B cell (primary cell): ENCODE results near the gene ZMIZ1. TPM values are rescaled to one million over a fixed set of nuclear protein-coding genes. Genes with fewer than 3 reads are reported as not detected.

Source experiments
- ATAC-seq: fragments of 200-7000 bp; cut with Tn5 transposase; one replicate; pipeline ENCODE4 v1.10.0; 2021; ENCODE audit warnings: low read depth, mild to moderate bottlenecking, moderate number of reproducible peaks, moderate library complexity
- CTCF ChIA-PET: fragments of 350-600 bp; sonication (Branson Sonifier 250); formaldehyde crosslinking; loops from one replicate; lab custom pipeline; 2021; ENCODE audit warnings: antibody characterized with exemption, inconsistent platforms; lab: Charles Lee
- POLR2A ChIA-PET: fragments of 350-600 bp; sonication (Branson Sonifier 250); formaldehyde crosslinking; loops from one replicate; lab custom pipeline; 2021; ENCODE audit warnings: antibody characterized with exemption; lab: Charles Lee
- DNase-seq: peaks from one replicate; pipeline ENCODE4 v3.0.0; 2013
- H2AFZ ChIP-seq: 2 replicates; pipeline ENCODE4 v1.6.1; 2012; ENCODE audit warnings: mild to moderate bottlenecking, low read depth, low read length; ENCODE audit not compliant: insufficient read depth, poor library complexity, severe bottlenecking
- H3K27ac ChIP-seq, 2 donors: 1 replicate in 1 of 2; 2 replicates in 1 of 2; pipeline ENCODE4 v1.5.1; 2012 to 2013; ENCODE audit warnings: low read length in 2 of 2, mild to moderate bottlenecking in 2 of 2, moderate library complexity in 1 of 2
- H3K27me3 ChIP-seq, 4 experiments: fragments of 200-600 bp in 1 of 4; sonication (generic) in 1 of 4; replicated peaks in 1 of 4; 1 replicate in 2 of 4; 2 replicates in 2 of 4; pipeline versions ENCODE4 v1.6.1 to v1.7.0; 2013 to 2016; ENCODE audit warnings: low read length in 3 of 4, mild to moderate bottlenecking in 2 of 4, mixed read lengths in 1 of 4, moderate library complexity in 1 of 4; ENCODE audit not compliant: insufficient read depth in 4 of 4, control insufficient read depth in 3 of 4; ENCODE audit errors: control extremely low read depth in 1 of 4
- H3K36me3 ChIP-seq, 2 experiments: replicated peaks in 1 of 2; 1 replicate in 1 of 2; 2 replicates in 1 of 2; pipeline versions ENCODE4 v1.6.1 to v1.7.1; 2013; ENCODE audit warnings: low read length in 1 of 2; ENCODE audit not compliant: insufficient read depth in 2 of 2, control insufficient read depth in 1 of 2; ENCODE audit errors: control extremely low read depth in 1 of 2, extremely low read depth in 1 of 2
- H3K4me1 ChIP-seq, 2 donors: fragments of 200-600 bp in 1 of 2; sonication (generic) in 1 of 2; 1 replicate in 1 of 2; 2 replicates in 1 of 2; pipeline versions ENCODE4 v1.5.1 to v1.6.1; 2013 to 2017; ENCODE audit warnings: low read length in 2 of 2; ENCODE audit not compliant: control insufficient read depth in 2 of 2, insufficient read depth in 2 of 2
- H3K4me2 ChIP-seq: replicated peaks from 2 replicates; pipeline ENCODE3; 2012; ENCODE audit warnings: mild to moderate bottlenecking, low read depth, low read length; ENCODE audit not compliant: poor library complexity, severe bottlenecking
- H3K4me3 ChIP-seq, 5 experiments: fragments of 200-600 bp in 1 of 5; sonication (generic) in 1 of 5; 1 replicate in 3 of 5; 2 replicates in 2 of 5; pipeline versions ENCODE4 v1.5.1 to v1.7.0; 2011 to 2016; ENCODE audit warnings: low read length in 4 of 5, mild to moderate bottlenecking in 4 of 5, low read depth in 2 of 5, control low read depth in 1 of 5, moderate library complexity in 1 of 5; ENCODE audit not compliant: insufficient read depth in 1 of 5; ENCODE audit errors: control extremely low read depth in 1 of 5, extremely low read depth in 1 of 5
- H3K79me2 ChIP-seq: fragments of 200-600 bp; sonication (generic); one replicate; pipeline ENCODE4 v1.6.0; 2016; ENCODE audit warnings: low read length; ENCODE audit not compliant: control insufficient read depth, insufficient read depth
- H3K9ac ChIP-seq: fragments of 200-600 bp; sonication (generic); 2 replicates; pipeline ENCODE4 v1.6.1; 2017; ENCODE audit warnings: mild to moderate bottlenecking, low read length, moderate library complexity
- H3K9me3 ChIP-seq, 3 donors: one replicate each; pipeline versions ENCODE4 v1.6.1 to v1.7.1; 2013; ENCODE audit warnings: low read length in 2 of 3; ENCODE audit not compliant: control insufficient read depth in 2 of 3, insufficient read depth in 1 of 3; ENCODE audit errors: control extremely low read depth in 1 of 3
- H4K20me1 ChIP-seq: 2 replicates; pipeline ENCODE4 v1.6.0; 2012; ENCODE audit warnings: mild to moderate bottlenecking, low read length; ENCODE audit not compliant: insufficient read depth, control insufficient read depth, poor library complexity, severe bottlenecking
- H3K27ac Mint-ChIP-seq: one replicate; pipeline ENCODE4 v1.8.0; 2021; ENCODE audit warnings: mixed read lengths
- H3K27me3 Mint-ChIP-seq: one replicate; pipeline ENCODE4 v1.8.0; 2021; ENCODE audit warnings: mixed read lengths
- H3K4me1 Mint-ChIP-seq: one replicate; pipeline ENCODE4 v1.8.0; 2021; ENCODE audit warnings: mixed read lengths
- H3K4me3 Mint-ChIP-seq: one replicate; pipeline ENCODE4 v1.8.0; 2021; ENCODE audit warnings: mixed read lengths
- H3K9me3 Mint-ChIP-seq: one replicate; pipeline ENCODE4 v1.8.0; 2022; ENCODE audit warnings: mixed read lengths; ENCODE audit not compliant: insufficient read depth
- EZH2 ChIP-seq: IDR thresholded peaks from 2 replicates; pipeline ENCODE4 v1.6.1; 2012; ENCODE audit warnings: borderline replicate concordance, low read depth, mild to moderate bottlenecking, moderate library complexity, low read length; ENCODE audit not compliant: insufficient read depth, poor library complexity, severe bottlenecking
- WGBS: methylation state at CpG from one replicate; pipeline ENCODE4 v1.1.5; 2013; ENCODE audit warnings: missing lambda C conversion rate; ENCODE audit not compliant: insufficient coverage; 5-methylcytosine and 5-hydroxymethylcytosine counted together
- intact Hi-C: fragments of 100-400 bp; cut with micrococcal nuclease; formaldehyde crosslinking; loops from one replicate; pipeline ENCODE4 v1.10.0; 2022
- polyA plus RNA-seq: library from polyadenylated mRNA; depleted of rRNA; stranded (reverse); fragments of >200 nt; gene quantifications from 2 replicates; pipeline ENCODE4 v1.2.3, GENCODE V29; 2012
- total RNA-seq, 2 donors: library from RNA; stranded (reverse); fragments of 120-200 nt in 1 of 2; gene quantifications; 1 replicate in 1 of 2; 2 replicates in 1 of 2; pipeline versions ENCODE4 v1.2.3 to v1.2.4, GENCODE V29; 2013 to 2022
- TF ChIP-seq, protein P1 (sequence below): fragments of 200-600 bp; IDR thresholded peaks from one replicate; pipeline ENCODE4 v1.8.0; 2022; ENCODE audit warnings: antibody characterized with exemption, mild to moderate bottlenecking

ZMIZ1 gene
- total and polyA plus RNA-seq, 2 donors (not counting 1 experiment from before 2014, with no cell fraction given): 14.3 to 64.9 TPM

DNA sequence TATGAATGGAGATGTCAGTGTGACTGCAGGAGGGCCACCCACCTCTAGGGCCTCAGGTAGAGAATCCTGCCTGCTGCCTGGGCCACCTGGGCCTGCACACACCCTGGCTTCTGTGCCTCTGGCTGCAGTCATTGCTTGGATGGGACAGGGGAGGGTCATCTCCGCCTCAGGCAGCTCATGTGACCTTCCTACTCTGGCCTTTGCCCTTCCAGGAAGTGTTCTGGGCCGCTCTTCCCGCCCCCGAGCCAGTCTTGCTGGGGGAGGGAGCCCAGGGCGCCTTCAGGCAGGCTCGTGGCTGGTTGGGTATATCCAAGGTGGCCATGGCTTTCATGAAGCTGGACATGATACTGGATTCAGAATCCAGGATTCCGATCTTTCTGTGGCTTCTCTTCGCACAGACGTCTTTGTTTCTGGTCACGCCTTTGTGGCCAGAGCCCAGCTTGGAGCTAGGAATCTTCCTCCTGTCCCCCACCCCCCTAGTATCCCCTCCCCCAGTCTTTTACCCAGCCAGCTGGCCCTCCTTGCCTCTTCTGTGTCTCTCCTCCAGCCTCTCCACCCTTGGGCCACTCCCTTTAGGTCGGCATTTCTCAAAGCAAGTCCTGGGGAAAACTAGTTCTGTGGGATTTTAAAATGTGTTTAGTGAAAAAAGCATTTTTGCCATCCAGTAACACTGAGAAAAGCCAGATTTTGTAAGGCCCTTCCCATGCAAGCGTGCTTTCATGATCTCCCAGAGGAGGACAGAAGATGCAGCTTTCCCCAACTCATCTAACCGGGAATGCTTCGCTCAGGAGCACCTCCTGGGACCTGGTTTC lies 119.6 kb downstream of the ZMIZ1 start:
- Histone ChIP-seq H4K20me1 (no peaks in the 10 kb centered on the region), H2AFZ (no peak overlapping the region), H3K27ac (no peak overlapping the region), H3K4me1 (no peaks in the 10 kb centered on the region), H3K9me3 (peaks cover 0 to 16% (median 7%) of the 10 kb centered on the region in 3 donors), H3K36me3 (no peaks in the 10 kb centered on the region), H3K27me3 (peaks cover 0 to 2% (median 0%) of the 10 kb centered on the region in 4 experiments), H3K9ac (no peak overlapping the region), H3K4me2 (no peak overlapping the region), H3K4me3 (no peak overlapping the region), H3K79me2 (no peaks in the 10 kb centered on the region)
- H3K27me3 Mint-ChIP-seq: peaks cover 20% of the 10 kb centered on the region
- ChIA-PET POLR2A (no interaction called here), CTCF (interaction anchor here (1.3 to 1.7 kb wide), 2 partner anchors 1141 to 1142 kb away, joined by 4 to 9 read pairs; no protein-coding TSS in a partner anchor)
- H3K27ac Mint-ChIP-seq: no peak overlapping the region
- DNase-seq (no peak), ATAC-seq (no peak)
- TF ChIP-seq EZH2: no peak
- TF ChIP-seq, protein P1, sequence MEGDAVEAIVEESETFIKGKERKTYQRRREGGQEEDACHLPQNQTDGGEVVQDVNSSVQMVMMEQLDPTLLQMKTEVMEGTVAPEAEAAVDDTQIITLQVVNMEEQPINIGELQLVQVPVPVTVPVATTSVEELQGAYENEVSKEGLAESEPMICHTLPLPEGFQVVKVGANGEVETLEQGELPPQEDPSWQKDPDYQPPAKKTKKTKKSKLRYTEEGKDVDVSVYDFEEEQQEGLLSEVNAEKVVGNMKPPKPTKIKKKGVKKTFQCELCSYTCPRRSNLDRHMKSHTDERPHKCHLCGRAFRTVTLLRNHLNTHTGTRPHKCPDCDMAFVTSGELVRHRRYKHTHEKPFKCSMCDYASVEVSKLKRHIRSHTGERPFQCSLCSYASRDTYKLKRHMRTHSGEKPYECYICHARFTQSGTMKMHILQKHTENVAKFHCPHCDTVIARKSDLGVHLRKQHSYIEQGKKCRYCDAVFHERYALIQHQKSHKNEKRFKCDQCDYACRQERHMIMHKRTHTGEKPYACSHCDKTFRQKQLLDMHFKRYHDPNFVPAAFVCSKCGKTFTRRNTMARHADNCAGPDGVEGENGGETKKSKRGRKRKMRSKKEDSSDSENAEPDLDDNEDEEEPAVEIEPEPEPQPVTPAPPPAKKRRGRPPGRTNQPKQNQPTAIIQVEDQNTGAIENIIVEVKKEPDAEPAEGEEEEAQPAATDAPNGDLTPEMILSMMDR: no peak
- intact Hi-C loops: no loop called here
- H3K9me3 Mint-ChIP-seq: peaks cover 7% of the 10 kb centered on the region
- H3K4me3 Mint-ChIP-seq: no peak overlapping the region
- 90% methylated on average over 13 of the region's 14 CpGs for WGBS
- H3K4me1 Mint-ChIP-seq: peaks cover under 1% of the 10 kb centered on the region

DNA sequence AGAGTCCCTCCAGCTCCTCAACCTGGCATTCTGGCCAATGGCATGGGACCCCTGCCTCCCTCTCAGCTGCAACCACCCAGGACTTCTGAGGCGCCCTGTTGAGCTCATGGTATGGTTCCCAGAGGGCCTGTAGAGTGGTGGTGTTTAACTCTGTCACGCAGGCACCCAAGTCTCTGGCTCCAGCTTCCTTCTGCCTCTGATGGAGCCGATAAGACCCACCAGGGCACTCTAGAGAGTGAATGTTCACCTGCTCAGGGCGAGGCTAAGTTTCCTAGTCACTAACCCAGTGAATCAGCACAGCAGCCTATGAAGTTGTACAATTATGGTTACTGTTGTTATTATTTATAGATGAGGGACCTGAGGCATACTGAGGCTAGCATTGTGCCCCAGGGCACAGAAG lies 120.4 kb downstream of the ZMIZ1 start:
- peaks cover 0 to 16% (median 7%) of the 10 kb centered on the region in 3 donors for H3K9me3 ChIP-seq
- H3K4me2 ChIP-seq: no peak overlapping the region
- no peaks in the 10 kb centered on the region for H3K36me3 ChIP-seq
- H3K4me3 ChIP-seq: no peak overlapping the region
- H4K20me1 ChIP-seq: no peaks in the 10 kb centered on the region
- ATAC-seq (no peak), DNase-seq (no peak)
- H3K4me1 ChIP-seq: peaks cover 4 to 5% of the 10 kb centered on the region in 2 donors
- H3K27ac ChIP-seq: no peak overlapping the region
- Mint-ChIP-seq H3K4me1 (peaks cover 7% of the 10 kb centered on the region), H3K27ac (no peak overlapping the region), H3K27me3 (peaks cover 20% of the 10 kb centered on the region), H3K4me3 (no peak overlapping the region), H3K9me3 (peaks cover 7% of the 10 kb centered on the region)
- TF ChIP-seq EZH2: no peak
- TF ChIP-seq, protein P1: no peak
- intact Hi-C loops: no loop called here
- CTCF ChIA-PET: interaction anchor here (1.3 kb wide), 1 partner anchor 1142 kb away, joined by 4 read pairs; no protein-coding TSS in a partner anchor
- no peak overlapping the region for H3K9ac ChIP-seq
- H2AFZ ChIP-seq: no peak overlapping the region
- no peaks in the 10 kb centered on the region for H3K79me2 ChIP-seq
- H3K27me3 ChIP-seq: peaks cover 0 to 2% (median under 1%) of the 10 kb centered on the region in 4 experiments
- 84% methylated on average over 4 of the region's 4 CpGs for WGBS
- POLR2A ChIA-PET: no interaction called here
